Measurements from ENCODE around the gene SLCO2B1.

SLCO2B1 gene

DNA sequence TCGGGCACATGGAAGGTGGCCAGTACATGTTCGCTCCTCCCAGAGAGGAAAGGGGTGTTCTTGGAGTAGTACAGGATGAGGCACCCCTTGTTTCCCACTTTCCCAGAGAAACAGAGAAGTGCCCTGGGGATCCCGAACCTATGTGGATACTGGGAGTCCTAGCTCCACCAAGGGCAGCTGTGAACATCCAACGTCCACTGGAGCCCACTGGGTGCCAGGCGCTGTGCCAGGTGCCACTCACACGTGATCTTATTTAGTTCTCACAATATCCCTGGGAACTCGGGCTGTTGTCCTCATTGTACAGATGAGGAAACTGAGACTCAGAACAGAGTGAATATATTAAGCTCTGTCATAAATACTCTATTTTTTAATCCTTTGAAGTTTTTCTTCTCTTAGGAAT is 12.0 kb downstream of the SLCO2B1 start:
- no peak for DNase-seq

DNA sequence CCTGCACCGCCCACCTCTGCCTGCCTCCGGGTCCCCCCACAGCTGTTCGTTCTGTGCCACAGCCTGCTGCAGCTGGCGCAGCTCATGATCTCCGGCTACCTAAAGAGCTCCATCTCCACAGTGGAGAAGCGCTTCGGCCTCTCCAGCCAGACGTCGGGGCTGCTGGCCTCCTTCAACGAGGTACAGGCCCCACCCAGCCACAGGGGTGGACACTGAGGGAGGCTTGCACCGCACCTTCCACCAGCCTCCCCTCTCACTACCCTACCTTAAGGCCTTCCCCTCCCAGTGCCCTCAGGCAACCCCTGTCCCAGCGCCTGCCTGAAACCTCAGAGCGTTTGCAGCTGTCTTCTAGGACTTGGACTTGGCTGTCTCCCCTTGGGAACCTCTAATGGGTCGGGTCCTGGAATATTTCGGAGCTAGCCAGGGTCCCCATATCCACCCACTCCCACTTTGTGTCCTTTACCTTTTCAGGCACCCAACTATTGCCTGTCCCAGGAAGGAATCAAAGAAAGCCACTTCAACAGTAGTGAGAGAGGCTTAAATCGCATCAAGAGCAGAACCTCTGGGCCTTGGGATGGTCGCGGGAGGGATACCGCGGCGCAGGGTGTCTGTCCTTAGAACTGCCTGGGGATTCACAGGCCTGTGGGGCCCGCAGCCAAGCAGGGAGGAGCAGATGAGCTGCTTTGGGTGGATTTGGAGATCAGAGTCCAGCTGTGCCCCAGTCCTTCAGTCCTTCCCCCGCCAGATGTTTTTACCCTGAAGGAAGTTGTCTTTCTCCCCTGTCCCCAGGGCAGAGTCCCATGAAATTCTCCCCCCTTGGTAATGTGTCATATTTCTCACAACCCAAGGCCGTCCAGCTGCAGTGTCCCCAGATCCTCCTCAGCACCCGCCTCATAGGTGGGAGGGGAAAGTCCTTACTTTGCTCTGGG is 13.3 kb downstream of the SLCO2B1 start:
- DNase-seq, result no peak

DNA sequence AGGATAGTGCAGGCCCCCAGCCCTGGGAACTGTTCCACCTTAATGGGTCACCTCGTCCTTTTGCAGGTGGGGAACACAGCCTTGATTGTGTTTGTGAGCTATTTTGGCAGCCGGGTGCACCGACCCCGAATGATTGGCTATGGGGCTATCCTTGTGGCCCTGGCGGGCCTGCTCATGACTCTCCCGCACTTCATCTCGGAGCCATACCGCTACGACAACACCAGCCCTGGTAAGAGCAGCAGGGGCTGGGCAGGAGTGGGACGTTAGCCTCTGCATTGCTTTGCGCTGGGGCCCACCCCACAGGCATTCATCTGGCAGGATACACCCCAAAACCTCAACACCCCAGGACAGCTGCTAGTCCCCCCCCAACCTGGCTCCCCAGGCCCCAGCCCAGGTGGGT is 14.8 kb downstream of the SLCO2B1 start:
- no peak for DNase-seq

DNA sequence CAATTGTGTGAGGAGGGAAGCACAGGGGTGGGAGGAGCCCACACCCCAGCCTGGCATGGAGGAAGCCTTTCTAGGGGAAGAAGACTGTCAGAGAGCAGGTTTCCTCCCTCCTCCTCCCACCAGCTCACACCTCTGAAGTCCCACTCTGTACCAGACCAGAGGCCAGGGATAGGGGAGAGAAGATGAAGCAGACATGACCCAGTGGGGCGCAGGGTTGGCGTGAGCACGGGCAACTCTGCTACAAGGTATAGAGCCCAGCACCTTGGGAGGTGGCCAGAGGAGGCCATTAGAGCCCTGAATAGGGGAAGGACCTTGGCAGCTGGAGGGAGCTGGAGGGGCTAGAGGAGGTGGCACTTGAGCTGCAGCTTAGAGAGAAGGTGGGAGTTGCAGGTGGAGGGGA is 15.9 kb downstream of the SLCO2B1 start:
- no peak for DNase-seq

DNA sequence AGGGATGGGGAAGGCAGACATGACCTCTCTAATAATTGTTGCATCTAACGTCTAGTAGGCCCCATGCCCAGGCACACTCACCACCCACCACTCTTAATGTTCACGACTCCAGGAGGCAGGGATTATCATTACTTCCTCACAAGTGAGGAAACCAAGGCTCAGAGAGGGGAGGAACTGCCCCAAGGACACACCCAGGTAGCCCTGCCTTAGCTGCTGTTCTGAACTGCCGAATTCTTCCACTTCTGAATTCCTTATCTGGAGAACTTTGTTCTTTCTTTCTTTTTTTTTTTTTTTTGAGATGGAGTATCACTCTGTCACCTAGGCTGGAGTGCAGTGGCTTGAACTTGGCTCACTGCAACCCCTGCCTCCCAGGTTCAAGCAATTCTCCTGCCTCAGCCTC is 16.7 kb downstream of the SLCO2B1 start:
- no peak for DNase-seq

DNA sequence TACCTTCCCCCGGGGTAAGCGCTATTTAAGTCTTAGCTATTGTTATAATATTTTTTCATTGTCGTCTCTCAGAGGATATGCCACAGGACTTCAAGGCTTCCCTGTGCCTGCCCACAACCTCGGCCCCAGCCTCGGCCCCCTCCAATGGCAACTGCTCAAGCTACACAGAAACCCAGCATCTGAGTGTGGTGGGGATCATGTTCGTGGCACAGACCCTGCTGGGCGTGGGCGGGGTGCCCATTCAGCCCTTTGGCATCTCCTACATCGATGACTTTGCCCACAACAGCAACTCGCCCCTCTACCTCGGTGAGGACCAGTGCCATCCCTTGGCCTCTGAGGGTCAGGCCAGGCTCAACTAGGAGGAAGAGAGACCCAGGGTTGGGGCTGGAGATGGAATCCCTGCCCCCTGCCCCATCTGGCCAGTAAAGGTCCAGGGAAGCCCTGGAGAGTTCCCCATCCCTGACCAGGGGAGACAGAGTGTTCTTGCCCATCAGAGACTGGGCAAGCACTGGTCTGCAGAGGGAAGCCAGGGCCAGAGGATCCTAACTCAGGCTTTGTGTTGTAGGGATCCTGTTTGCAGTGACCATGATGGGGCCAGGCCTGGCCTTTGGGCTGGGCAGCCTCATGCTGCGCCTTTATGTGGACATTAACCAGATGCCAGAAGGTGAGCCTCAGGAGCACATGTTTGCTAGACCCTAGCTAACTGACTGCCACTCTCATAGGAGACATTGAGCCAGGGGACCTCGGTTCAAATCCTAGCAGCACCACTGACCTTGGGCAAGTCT is 18.4 kb downstream of the SLCO2B1 start:
- no peak for DNase-seq

DNA sequence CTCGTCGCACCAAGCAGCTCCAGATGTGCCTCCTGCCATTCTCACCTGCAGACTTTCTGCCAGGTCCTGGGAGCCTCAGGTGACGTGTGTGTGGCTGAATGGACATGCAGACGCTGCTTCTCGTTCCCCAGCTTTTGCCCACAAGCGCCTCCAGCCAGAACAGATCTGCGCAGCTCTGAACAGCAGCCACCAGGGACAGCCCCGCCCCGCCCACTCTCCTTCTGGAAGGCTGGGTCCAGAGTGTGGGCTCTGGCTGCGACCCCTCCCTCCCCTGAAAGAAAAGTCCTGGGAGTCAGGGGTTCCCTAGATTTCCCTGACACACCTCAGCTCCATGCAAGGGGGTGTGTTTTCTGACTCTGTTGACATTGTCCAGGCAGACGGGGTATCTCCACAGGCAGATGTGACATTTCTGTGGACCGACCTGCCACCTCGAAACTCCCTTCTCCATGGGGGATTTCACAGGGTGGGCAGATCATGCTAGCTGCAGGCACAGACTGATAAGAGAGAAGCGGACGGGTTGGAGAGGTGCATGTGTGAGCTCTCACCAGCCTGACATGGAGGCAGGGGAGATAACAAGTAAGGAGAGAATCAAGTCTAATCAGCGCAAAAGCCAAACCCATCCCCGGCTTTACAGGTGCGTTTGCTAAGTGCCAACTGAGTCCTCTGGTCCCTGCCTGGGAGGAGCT is 19.8 kb downstream of the SLCO2B1 start:
- DNase-seq, result no peak

DNA sequence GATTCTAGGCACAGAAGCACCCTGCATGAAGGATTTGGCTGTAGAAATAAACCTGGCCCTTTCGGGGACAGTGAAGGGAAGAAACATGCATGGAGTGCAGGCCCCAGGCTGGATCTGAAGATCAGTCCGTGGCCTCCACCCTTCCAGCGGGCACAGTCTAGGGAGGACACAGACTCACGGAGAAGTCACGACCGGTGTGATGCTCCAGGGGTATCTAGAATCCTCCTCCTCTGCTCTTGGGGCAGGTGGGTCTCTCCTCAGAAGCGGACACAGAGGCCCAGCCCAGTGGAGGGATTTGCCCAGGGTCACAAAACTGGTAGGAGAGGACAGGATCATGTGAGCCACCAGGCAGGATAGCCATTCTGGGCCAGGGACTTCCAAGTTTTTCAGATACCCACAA is 22.4 kb downstream of the SLCO2B1 start:
- no peak for DNase-seq

DNA sequence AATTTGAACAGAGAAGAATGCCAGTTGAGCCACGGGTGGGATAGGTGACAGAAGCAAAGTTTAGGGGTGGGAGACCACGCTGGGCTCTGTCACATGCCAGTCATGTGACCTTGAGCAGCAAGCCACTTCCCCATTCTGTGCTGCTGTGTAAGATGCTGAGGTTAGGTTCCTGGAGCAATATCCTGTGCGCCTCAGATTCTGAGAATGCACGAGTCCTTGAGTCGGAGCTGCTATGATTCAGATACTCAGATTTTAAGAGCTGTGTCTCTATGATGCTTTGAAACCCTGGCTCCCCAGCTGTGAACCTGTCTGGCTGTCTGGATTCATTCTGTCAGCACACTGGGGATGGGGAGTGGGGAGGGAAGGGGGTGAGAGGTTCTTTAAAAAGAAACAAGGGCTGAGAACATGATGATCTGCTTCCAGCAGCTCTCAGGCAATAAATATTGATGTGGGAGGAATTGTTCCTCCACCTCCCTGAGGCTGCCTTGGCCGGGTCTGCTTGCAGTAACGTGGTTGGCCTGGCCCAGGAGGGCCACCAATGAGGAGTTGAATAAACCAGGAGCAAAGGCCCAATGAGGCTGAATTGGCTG is 24.0 kb downstream of the SLCO2B1 start:
- peak; percentile 49 for DNase-seq

DNA sequence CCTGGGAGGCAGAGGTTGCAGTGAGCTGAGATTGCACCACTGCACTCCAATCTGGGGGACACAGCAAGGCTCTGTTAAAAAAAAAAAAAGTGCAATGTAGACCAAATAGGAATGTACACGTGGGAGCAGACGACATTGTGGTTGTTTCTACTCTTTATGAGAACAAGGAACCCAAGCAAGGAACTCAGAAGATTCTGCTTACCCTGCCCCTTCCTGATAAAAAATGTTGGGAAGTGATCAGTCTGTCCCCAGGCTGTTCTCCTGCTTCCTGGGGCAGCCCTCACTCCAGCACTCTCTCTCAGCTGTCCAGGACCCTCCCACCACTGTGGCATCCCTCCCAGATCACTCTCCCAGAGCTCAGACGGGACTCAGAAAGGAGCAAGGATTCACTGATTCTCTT is 31.8 kb downstream of the SLCO2B1 start:
- DNase-seq, result no peak

DNA sequence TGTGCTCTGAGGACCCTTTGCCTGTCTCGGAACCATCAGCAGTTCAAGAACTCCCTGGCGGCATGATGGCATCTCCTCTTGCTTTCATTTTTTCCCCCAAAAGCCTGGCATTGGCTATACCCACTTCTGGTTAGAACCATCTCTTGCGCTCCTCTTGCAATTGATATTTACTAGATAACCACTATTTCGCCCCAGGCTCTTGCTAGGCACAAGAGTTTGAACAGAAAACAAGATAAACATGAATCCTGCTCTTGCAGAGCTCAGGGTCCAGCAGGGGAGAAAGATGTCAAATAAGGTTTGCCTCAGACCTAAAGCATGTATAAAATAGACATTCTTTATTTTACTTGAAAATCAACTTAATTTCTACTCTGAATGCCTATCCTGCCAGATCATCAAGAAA is 33.1 kb downstream of the SLCO2B1 start:
- DNase-seq, result no peak

DNA sequence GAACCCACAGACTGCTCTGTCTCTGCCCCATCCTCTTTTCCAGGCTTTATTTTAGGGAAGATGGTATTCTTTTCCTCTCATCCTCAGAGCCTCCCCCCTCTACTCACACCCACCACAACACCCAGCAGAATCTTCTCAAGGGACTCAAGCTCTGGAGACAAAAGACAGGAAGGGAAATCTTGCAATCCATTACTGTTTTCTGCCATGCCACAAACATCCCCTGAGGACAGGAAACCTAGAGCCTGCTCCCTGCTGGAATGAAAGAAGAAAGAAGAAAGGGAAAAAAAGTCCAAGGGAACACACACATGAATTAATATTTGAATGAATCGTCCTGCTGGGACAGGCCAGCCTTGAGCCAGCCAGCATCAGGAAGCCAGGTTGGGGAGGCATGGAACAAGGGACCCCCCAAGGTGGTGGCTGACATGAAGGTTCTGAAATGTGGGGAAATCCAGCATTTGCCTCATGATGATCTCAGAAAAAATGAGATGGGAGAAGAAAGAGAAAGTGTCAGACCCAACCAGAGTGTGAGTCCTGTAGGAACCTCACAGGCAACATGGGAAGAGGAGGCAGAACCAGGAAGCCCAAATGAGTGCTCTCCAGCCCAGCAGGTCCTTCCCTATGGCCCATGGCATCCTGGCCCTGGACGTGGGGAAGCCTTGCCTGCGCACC is 34.0 kb downstream of the SLCO2B1 start:
- no peak for DNase-seq

DNA sequence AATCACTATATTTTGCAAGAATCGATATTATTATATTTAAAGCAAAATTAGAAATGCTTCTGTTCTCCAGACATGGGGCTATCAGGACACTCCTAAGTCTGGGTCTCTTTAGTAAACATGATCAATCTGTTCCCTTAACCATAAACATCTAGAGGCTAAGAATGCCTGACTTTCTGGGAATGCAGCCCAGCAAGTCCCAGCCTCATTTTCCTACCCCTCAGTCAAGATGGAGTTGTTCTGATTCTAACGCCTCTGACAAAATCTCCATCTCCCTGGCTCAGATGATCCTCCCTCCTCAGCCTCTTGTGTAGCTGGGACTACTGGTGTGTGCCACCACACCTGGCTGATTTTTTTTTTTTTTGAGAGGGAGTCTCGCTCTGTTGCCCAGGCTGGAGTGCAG is 35.0 kb downstream of the SLCO2B1 start:
- no peak for DNase-seq

DNA sequence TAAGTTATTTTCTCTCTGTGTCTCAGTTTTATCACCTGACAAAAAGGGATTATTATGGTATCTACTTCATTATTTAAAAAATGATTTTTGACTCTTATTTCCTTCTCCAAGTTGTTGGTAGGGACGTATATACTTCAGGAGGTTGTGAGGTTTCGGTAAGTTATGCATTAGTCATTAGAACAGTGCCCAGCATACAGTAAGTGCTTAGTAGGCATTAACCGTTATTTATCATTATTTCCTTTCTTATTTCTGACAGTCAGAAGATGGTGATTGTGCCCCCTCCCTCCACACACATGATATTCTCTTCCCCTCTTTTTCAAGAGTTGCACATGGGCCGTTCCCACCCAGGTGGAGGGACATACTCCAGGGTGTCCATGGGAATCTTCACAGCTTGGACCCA is 36.1 kb downstream of the SLCO2B1 start:
- DNase-seq, result no peak

DNA sequence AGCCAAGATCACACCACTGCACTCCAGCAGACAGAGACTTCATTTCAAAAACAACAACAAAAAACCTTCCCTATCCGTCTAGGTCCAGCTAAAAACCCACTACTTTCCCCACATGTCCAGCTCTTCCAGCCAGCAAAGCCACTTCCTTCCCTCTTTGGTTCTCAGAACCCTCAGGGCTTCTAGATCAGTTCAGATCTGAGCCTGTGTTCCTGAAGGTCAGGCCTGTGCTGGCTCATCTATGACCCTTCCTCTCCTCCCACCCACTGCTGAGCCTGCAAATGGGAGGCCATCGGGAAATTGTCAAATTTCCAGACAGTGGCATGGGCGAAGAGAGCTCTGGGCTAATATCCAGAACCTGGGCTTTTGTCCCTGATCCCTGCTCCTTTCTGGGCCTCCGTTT is 37.8 kb downstream of the SLCO2B1 start:
- DNase-seq, result no peak

DNA sequence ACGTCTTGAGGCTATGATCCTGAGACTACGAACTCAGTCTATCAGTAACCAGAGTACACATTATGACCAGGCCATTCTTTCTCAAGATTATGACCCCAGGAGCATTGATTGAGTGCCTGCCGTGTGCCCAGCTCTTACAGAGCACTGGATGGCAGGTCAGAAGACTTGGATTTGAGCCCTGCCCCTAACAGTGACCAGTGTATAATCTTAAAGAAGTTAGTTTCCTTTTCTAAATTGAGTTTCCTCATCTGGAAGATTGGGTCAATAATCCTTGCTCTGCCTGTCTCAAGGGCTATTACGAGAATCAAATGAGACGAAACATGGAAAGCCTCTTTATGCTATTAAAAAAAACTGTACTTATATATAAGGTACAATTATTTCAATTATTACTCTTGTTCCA is 38.2 kb downstream of the SLCO2B1 start:
- DNase-seq, result no peak

DNA sequence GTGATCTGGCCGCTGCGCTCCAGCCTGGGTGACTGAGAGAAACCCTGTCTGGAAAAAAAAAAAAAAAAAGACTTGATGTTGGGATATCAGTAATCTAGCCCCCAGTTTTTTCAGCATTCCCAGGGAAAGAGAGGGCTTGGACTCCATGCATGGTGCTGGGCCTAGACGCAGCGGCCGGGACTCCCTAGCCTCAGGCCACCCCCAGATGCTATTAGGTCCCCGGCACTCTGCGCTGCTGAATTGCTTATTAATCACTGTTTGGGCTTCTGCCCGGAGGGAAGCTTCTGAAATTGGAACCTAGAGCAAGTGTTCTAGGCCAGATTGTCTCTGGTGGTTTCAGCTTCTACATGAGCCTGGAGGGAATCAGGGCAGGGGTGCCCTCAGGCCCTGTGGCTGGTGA is 39.0 kb downstream of the SLCO2B1 start:
- DNase-seq, result peak; percentile 8

DNA sequence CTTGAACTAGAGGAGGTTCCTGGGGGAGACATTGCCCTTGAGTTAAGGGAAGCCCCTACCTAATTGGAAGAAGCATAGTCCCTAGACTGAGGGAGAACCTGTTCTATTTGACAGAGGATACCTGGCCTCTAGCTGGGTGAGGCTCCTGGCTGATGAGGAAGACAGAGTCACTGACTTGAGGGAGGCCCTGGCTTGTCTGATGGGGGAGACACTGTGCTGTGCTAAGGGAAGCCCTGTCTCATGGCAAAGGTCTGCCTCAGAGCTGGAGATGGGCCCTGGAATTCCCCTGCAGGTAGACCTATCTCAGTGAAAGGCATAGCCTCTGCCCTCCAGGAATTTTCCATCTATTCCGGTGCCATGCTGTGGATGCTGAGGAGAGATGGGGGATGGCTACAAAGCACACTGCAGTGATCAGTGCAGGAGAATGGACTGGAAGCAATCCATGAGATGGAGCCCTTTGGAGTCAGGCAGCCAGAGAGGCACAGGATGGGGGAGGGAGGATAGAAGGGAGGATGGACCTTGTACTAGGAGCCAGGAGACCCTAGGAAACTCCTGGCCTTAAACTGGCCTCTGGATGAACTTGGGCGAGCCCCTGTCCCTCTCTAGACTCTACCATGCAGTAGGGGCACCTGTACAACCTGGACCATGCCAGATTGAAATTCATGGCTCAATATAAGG is 39.9 kb downstream of the SLCO2B1 start:
- no peak for DNase-seq

DNA sequence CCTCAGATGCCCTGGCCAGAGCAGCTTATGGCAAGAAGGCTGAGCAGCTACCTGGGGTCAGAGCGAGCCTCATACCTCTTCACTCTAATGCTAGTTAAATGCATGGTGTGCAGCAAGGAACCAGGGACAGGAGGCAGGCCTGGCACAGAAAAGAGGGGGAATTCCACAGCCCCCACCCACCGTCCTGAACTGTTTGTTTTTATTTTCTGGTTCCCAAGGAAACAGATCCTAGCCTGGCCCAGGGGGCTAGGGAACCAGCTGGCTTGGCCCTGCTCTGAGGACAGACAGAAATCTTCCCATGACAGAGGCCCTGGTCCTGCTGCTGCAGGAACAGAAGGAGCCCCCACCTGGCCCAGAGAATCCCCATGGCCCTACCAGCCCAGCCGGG is 40.4 kb downstream of the SLCO2B1 start:
- DNase-seq, result no peak

DNA sequence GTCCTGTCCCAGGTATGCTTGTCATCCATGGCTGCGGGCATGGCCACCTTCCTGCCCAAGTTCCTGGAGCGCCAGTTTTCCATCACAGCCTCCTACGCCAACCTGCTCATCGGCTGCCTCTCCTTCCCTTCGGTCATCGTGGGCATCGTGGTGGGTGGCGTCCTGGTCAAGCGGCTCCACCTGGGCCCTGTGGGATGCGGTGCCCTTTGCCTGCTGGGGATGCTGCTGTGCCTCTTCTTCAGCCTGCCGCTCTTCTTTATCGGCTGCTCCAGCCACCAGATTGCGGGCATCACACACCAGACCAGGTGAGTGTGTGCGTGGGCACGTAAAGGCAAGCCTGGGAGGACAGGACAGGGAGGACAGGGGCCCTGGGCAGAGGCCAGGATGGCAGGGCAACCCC is 42.4 kb downstream of the SLCO2B1 start:
- no peak for DNase-seq

DNA sequence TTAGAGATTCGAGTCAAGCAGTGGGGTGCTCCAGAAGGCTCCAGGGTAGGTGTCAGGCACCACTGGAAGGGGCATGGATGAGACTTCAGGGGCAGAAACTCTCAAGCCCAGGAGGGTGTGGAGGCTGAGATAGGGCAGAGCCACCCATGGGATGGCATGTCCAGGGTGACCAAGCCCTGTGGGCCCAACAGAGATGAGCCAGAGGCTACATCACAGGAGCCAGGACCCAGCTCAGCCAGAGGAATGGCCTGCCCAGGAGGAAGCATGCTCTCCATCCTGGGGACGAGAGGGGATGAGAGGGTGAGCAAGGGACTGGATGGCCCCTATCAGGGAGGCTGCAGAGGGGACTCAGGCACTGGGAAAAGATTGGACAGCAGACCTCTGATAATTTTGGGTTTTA is 42.8 kb downstream of the SLCO2B1 start:
- no peak for DNase-seq

DNA sequence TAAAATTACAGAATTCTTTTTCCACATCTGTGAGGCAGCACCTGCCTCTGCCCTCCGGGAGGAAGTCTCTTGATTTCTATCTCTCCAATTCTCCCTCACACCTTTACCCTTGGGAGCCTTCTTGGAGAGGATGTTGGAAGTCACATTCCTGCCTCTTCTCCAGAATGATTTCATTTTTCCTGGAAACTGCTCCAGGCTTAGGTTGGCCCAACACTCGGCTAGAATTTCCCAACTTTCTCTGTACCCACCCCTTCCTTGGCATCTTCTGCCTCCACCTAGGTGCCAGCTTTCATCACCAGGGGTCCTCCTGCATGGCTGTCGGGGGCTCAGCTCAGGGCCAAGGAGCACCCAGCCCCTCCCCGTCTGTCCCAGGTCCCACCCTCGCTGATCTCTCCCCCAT is 43.2 kb downstream of the SLCO2B1 start:
- no peak for DNase-seq
